K562 (cell line): ENCODE results near the gene SPIRE1. TPM values are rescaled to one million over a fixed set of nuclear protein-coding genes. Genes with fewer than 3 reads are reported as not detected.

ENCODE experiments used
- ATAC-seq: fragments of 200-7000 bp; cut with Tn5 transposase; 3 replicates; pipeline ENCODE4 v1.9.1; 2020; ENCODE audit warnings: moderate library complexity
- BruUV-seq: library from RNA; stranded (reverse); fragments of 400-500 nt; replicated peaks from 2 replicates; lab custom pipeline; 2021; lab: Mats Ljungman, UMichigan
- CTCF ChIA-PET: fragments of 300-600 bp; formaldehyde crosslinking; extraction: SDS; loops from one replicate; lab custom pipeline; 2021; ENCODE audit warnings: low intra/inter-chr PET ratio; lab: Yijun Ruan, JAX
- POLR2A ChIA-PET: fragments of 300-600, 350-650 bp; sonication (Branson Sonifier 250); formaldehyde crosslinking; extraction: SDS; loops from one replicate; lab custom pipeline; 2021; ENCODE audit warnings: antibody characterized with exemption, inconsistent platforms; lab: Yijun Ruan, JAX
- DNase-seq, 4 experiments: peaks; one replicate each; pipeline versions ENCODE4 v3.0.0 to v3.0.0-alpha.2; 2011 to 2018; ENCODE audit warnings: low spot score in 3 of 4, mixed read lengths in 3 of 4; ENCODE audit errors: extremely low read depth in 1 of 4
- FAIRE-seq: peaks from 2 replicates; lab custom pipeline; 2011; peaks lifted over from hg19 to GRCh38; lab: Jason Lieb, UNC
- H2AFZ ChIP-seq: 2 replicates; pipeline ENCODE4 v1.6.0; 2011; ENCODE audit warnings: low read depth, low read length, control low read depth, inconsistent platforms
- H3K27ac ChIP-seq: fragments of 200-600 bp; 3 replicates; pipeline ENCODE4 v1.8.0; 2011; ENCODE audit warnings: low read depth, mild to moderate bottlenecking, control low read depth, inconsistent platforms, low read length, moderate library complexity, mixed read lengths; ENCODE audit errors: extremely low read depth
- H3K27me3 ChIP-seq, 2 experiments: fragments of 300-600 bp in 1 of 2; 2 replicates in 1 of 2; 3 replicates in 1 of 2; pipeline versions ENCODE4 v1.6.0 to v1.8.0; 2011; ENCODE audit warnings: inconsistent platforms in 2 of 2, low read length in 2 of 2, mild to moderate bottlenecking in 1 of 2, mixed read lengths in 1 of 2, moderate library complexity in 1 of 2; ENCODE audit not compliant: control insufficient read depth in 2 of 2, insufficient read depth in 2 of 2
- H3K36me3 ChIP-seq: fragments of 300-600 bp; 3 replicates; pipeline ENCODE4 v1.8.0; 2011; ENCODE audit warnings: mild to moderate bottlenecking, low read length, inconsistent platforms; ENCODE audit not compliant: control insufficient read depth, insufficient read depth
- H3K4me1 ChIP-seq, 2 experiments: fragments of 200-600 bp in 1 of 2; replicated peaks in 1 of 2; 2 replicates in 1 of 2; 3 replicates in 1 of 2; pipeline versions ENCODE4 v1.5.1 to v1.8.0; 2011; ENCODE audit warnings: inconsistent platforms in 2 of 2, low read length in 2 of 2, mild to moderate bottlenecking in 1 of 2, mixed read lengths in 1 of 2, moderate library complexity in 1 of 2; ENCODE audit not compliant: control insufficient read depth in 2 of 2, insufficient read depth in 2 of 2
- H3K4me2 ChIP-seq: 2 replicates; pipeline ENCODE4 v1.6.1; 2011; ENCODE audit warnings: low read length, control low read depth, inconsistent platforms, mixed read lengths; ENCODE audit not compliant: insufficient read depth
- H3K4me3 ChIP-seq: fragments of 200-600 bp; sonication (generic), shearing (Covaris generic); 2 replicates; pipeline ENCODE4 v1.5.1; 2016; ENCODE audit warnings: control low read depth, inconsistent platforms
- H3K79me2 ChIP-seq: fragments of 200-600 bp; 3 replicates; pipeline ENCODE4 v1.8.0; 2011; ENCODE audit warnings: low read length, inconsistent platforms; ENCODE audit not compliant: control insufficient read depth, insufficient read depth
- H3K9ac ChIP-seq, 2 experiments: 2 replicates each; pipeline versions ENCODE4 v1.6.0 to v1.6.1; 2011; ENCODE audit warnings: low read depth in 2 of 2, low read length in 2 of 2, control low read depth in 1 of 2, inconsistent platforms in 1 of 2, mild to moderate bottlenecking in 1 of 2, mixed read lengths in 1 of 2; ENCODE audit not compliant: insufficient read depth in 1 of 2
- H3K9me1 ChIP-seq: one replicate; pipeline ENCODE4 v1.6.0; 2011; ENCODE audit warnings: inconsistent platforms, mild to moderate bottlenecking, low read length, moderate library complexity; ENCODE audit not compliant: control insufficient read depth, insufficient read depth
- H3K9me3 ChIP-seq: replicated peaks from 2 replicates; pipeline ENCODE4 v1.5.1; 2011; ENCODE audit warnings: low read depth, low read length, inconsistent platforms; ENCODE audit not compliant: control insufficient read depth, insufficient read depth
- H4K20me1 ChIP-seq: replicated peaks from 2 replicates; pipeline ENCODE4 v1.6.1; 2011; ENCODE audit warnings: low read length, inconsistent platforms, mixed read lengths; ENCODE audit not compliant: control insufficient read depth, insufficient read depth
- ZBTB7A ChIP-seq: IDR thresholded peaks from 2 replicates; pipeline ENCODE4 v1.6.1; 2011; ENCODE audit warnings: low read depth, mild to moderate bottlenecking, low read length, moderate library complexity, borderline replicate concordance; ENCODE audit not compliant: control insufficient read depth
- ZNF224 ChIP-seq: sonication (generic); formaldehyde crosslinking; IDR thresholded peaks from 2 replicates; pipeline ENCODE4 v1.8.0; 2022; ENCODE audit warnings: mild to moderate bottlenecking, missing genetic modification reagents
- ZNF23 ChIP-seq: fragments of 250-450 bp; sonication (Bioruptor Pico); IDR thresholded peaks from 2 replicates; pipeline ENCODE4 v1.4.0; 2020; ENCODE audit warnings: mild to moderate bottlenecking
- WGBS: fragments of 100-300 bp; shearing (Covaris generic); methylation state at CpG from one replicate; pipeline ENCODE4 v1.1.6; 2016; ENCODE audit warnings: low coverage, mixed read lengths; ENCODE audit not compliant: insufficient coverage; ENCODE audit errors: missing lambda C conversion rate; 5-methylcytosine and 5-hydroxymethylcytosine counted together
- in situ Hi-C: fragments of 300-500 bp; cut with MboI; formaldehyde crosslinking; loops from 4 replicates; pipeline ENCODE4 v1.15.0; 2018; ENCODE audit warnings: inconsistent platforms, mixed read lengths
- intact Hi-C: fragments of 100-400 bp; cut with micrococcal nuclease; formaldehyde crosslinking; loops from 2 replicates; pipeline ENCODE4 v1.14.2; 2022
- polyA plus RNA-seq, 8 experiments: library from polyadenylated mRNA; depleted of rRNA in 4 of 8; stranded (reverse) in 5 of 8; unstranded in 3 of 8; fragments of >200 nt; fragmentation: Nextera tagmentation in 2 of 8; fragmentation: Illumina TruSeq in 1 of 8; extraction: Ambion mirVana in 2 of 8; extraction: Trizol in 1 of 8; gene quantifications; 2 replicates each; pipeline versions ENCODE4 v1.2.1 to v1.2.3, GENCODE V29; 2011 to 2014; ENCODE audit warnings: inconsistent platforms in 1 of 8, missing spikeins in 1 of 8
- total RNA-seq, 7 experiments: library from RNA; depleted of rRNA in 6 of 7; stranded (reverse); fragments of >200 nt in 6 of 7; fragmentation: Illumina TruSeq in 2 of 7; extraction: Trizol in 2 of 7; gene quantifications; 2 replicates each; pipeline versions ENCODE4 v1.2.1 to v1.2.3, GENCODE V29; 2011 to 2021; ENCODE audit warnings: low replicate concordance in 1 of 7
- TF ChIP-seq, protein P1 (sequence below): fragments of 250-450 bp; sonication (Bioruptor Pico); IDR thresholded peaks from 2 replicates; pipeline ENCODE4 v1.8.0; 2022; ENCODE audit warnings: inconsistent platforms, mild to moderate bottlenecking, moderate library complexity, borderline replicate concordance
- TF ChIP-seq, protein P2 (sequence below): fragments of 250-450 bp; sonication (Bioruptor Pico); IDR thresholded peaks from 2 replicates; pipeline ENCODE4 v1.4.0; 2020; ENCODE audit warnings: borderline replicate concordance

SPIRE1 gene
- total and polyA plus RNA-seq, 9 of the 15 experiments (the other 6 are each of a cell fraction or from before 2014, with no cell fraction given), result 2.9 to 14.0 (median 10.2) TPM

DNA sequence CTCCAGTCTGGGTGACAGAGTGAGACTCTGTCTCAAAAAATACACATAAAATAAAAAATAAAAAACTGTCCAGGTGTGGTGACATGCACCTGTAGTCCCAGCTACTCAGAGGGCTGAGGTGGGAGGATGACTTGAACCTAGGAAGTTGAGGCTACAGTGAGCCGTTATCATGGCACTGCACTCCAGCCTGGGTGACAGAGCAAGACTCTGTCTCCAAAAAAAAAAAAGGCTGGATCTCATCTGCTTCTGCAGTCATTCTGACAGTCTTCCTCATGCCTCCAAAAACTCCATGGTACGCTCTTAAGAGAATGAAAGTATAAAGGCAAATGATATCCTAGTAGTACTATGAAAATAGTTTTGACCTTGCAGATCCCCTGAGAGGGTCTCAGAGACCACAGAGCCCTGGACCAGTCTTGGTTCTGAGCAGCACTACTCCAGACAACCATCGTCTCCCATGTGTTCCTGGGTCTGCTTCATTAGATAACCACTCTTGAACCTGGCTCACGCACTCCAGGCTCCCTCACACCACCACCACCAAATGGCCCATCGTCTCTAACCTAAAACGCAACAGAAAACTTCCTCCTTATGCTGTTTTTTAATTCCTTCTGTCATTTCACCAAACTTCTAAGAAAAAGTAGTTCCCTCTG lies 26.0 kb downstream of the SPIRE1 start (continued):
- TF ChIP-seq ZBTB7A, result peak; percentile 41; the same call in 1 of the 2 replicates
- TF ChIP-seq, protein P1, sequence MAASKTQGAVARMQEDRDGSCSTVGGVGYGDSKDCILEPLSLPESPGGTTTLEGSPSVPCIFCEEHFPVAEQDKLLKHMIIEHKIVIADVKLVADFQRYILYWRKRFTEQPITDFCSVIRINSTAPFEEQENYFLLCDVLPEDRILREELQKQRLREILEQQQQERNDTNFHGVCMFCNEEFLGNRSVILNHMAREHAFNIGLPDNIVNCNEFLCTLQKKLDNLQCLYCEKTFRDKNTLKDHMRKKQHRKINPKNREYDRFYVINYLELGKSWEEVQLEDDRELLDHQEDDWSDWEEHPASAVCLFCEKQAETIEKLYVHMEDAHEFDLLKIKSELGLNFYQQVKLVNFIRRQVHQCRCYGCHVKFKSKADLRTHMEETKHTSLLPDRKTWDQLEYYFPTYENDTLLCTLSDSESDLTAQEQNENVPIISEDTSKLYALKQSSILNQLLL, result no peak
- TF ChIP-seq, protein P2, sequence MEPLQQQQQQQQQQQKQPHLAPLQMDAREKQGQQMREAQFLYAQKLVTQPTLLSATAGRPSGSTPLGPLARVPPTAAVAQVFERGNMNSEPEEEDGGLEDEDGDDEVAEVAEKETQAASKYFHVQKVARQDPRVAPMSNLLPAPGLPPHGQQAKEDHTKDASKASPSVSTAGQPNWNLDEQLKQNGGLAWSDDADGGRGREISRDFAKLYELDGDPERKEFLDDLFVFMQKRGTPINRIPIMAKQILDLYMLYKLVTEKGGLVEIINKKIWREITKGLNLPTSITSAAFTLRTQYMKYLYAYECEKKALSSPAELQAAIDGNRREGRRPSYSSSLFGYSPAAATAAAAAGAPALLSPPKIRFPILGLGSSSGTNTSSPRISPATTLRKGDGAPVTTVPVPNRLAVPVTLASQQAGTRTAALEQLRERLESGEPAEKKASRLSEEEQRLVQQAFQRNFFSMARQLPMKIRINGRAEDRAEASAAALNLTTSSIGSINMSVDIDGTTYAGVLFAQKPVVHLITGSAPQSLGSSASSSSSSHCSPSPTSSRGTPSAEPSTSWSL (CRISPR knock-in tag), result no peak
- TF ChIP-seq, all 486 proteins: peak for 18

- BruUV-seq, result no TSS peak
- DNase-seq (no peak), FAIRE-seq (no peak), ATAC-seq (no peak)
- Histone ChIP-seq H3K9me3 (no peaks in the 10 kb centered on the region), H3K27ac (no peak overlapping the region), H3K9ac (no peak overlapping the region), H3K4me2 (no peak overlapping the region), H3K79me2 (no peaks in the 10 kb centered on the region), H3K9me1 (no peaks in the 10 kb centered on the region), H3K4me1 (peaks cover 4 to 7% of the 10 kb centered on the region in 2 experiments; a peak in 3 of 5 replicates), H4K20me1 (no peaks in the 10 kb centered on the region), H3K4me3 (no peak overlapping the region), H3K27me3 (no peaks in the 10 kb centered on the region), H3K36me3 (no peaks in the 10 kb centered on the region), H2AFZ (no peak overlapping the region)
- intact Hi-C loops, result no loop called here
- in situ Hi-C loops, result no loop called here
- ChIA-PET CTCF (no interaction called here), POLR2A (interaction anchor here (0.8 to 1.3 kb wide), 2 partner anchors 8 to 10 kb away, joined by 3 to 4 read pairs; no protein-coding TSS in a partner anchor)
- TF ChIP-seq ZNF23 (no peak), ZNF224 (CRISPR knock-in tag) (no peak)
- WGBS, result 86% methylated on average over 6 of the region's 7 CpGs
Measured at GRCh38 chr18:12630136-12630535, 27.8 kb downstream of the SPIRE1 start.
